Cardiac fibroblast (primary cell): ENCODE results near the gene KRTCAP2.
"Not testable (repeated sequence)": the region's sequence is repeated elsewhere in the genome, so short reads cannot be mapped to it uniquely, and the experiment has no call there.

Experiments
- DNase-seq, 2 donors: peaks; one replicate each; pipeline versions ENCODE4 v3.0.0 to v3.0.0-alpha.2; 2010; ENCODE audit warnings: low read depth in 2 of 2
- H3K4me3 ChIP-seq, 2 donors: replicated peaks in 1 of 2; 1 replicate in 1 of 2; 2 replicates in 1 of 2; pipeline ENCODE4 v1.5.1; 2011; ENCODE audit warnings: low read depth in 2 of 2, low read length in 2 of 2, mild to moderate bottlenecking in 2 of 2, moderate library complexity in 1 of 2
- TF ChIP-seq, protein P1 (sequence below): IDR thresholded peaks from one replicate; pipeline ENCODE4 v1.5.1; 2011; ENCODE audit warnings: low read depth, mild to moderate bottlenecking, low read length, inconsistent platforms

Gene KRTCAP2

DNA sequence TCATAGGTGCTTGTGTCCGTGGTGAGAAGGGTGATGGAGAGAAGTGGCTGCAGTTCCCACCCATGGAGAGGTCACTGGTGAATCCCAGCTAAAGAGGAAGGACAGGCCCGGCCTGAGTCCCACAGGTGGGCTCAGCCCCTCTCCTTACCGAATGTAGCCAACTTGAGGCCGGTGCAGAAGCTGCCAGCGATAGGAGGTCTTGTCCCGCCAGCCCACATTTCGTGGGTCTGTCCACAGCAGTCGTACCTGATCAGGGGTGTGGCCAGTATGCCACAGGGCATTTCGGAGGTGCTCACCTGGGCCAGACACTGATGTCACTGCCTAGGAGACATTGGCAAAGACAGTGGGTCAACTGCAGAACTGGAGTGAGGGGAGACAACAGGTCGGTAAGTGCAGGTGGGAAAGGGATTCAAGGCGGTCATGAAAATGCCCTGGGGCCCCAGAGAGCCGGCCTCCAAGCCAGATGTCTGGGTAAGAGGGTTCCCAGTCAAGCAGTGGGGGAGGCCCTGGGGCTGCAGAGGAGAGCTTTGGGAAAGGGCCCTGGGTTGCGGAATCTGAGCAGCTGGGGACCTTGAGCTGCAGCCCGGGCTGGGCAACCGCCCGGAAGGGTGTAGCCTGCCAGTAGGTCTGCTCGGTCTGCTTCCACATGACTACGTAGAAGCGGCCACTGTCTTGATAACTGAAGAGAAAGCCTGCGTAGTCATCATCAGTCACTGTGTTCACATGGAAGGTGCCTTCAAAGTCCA, 24.0 kb upstream of the KRTCAP2 start:
- TF ChIP-seq, protein P1, sequence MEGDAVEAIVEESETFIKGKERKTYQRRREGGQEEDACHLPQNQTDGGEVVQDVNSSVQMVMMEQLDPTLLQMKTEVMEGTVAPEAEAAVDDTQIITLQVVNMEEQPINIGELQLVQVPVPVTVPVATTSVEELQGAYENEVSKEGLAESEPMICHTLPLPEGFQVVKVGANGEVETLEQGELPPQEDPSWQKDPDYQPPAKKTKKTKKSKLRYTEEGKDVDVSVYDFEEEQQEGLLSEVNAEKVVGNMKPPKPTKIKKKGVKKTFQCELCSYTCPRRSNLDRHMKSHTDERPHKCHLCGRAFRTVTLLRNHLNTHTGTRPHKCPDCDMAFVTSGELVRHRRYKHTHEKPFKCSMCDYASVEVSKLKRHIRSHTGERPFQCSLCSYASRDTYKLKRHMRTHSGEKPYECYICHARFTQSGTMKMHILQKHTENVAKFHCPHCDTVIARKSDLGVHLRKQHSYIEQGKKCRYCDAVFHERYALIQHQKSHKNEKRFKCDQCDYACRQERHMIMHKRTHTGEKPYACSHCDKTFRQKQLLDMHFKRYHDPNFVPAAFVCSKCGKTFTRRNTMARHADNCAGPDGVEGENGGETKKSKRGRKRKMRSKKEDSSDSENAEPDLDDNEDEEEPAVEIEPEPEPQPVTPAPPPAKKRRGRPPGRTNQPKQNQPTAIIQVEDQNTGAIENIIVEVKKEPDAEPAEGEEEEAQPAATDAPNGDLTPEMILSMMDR = no peak
- H3K4me3 ChIP-seq = no peak overlapping the region
- no peak for DNase-seq

GRCh38 chr1:155196103-155196892, 23.2 kb upstream of the KRTCAP2 start:
- peak overlapping the region in 1 of 2 donors; percentile 65 for H3K4me3 ChIP-seq
- TF ChIP-seq, protein P1 = no peak
- DNase-seq = no peak

GRCh38 chr1:155195201-155196102, 22.3 kb upstream of the KRTCAP2 start:
- peak in 1 of 2 donors; percentile 22 for DNase-seq
- peak overlapping the region; percentile 52 to 65 for H3K4me3 ChIP-seq
- TF ChIP-seq, protein P1 = no peak

DNA sequence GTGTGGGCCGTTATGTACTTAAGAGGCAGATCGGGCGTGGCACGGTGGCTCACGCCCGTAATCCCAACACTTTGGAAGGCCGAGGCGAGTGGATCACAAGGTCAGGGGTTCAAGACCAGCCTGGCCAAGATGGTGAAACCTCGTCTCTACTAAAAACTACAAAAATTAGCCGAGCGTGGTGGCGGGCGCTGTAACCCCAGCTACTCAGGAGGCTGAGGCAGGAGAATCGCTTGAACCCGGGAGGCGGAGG, 20.8 kb upstream of the KRTCAP2 start:
- H3K4me3 ChIP-seq = peak overlapping the region; percentile 52 to 65
- DNase-seq = not testable (repeated sequence)

DNA sequence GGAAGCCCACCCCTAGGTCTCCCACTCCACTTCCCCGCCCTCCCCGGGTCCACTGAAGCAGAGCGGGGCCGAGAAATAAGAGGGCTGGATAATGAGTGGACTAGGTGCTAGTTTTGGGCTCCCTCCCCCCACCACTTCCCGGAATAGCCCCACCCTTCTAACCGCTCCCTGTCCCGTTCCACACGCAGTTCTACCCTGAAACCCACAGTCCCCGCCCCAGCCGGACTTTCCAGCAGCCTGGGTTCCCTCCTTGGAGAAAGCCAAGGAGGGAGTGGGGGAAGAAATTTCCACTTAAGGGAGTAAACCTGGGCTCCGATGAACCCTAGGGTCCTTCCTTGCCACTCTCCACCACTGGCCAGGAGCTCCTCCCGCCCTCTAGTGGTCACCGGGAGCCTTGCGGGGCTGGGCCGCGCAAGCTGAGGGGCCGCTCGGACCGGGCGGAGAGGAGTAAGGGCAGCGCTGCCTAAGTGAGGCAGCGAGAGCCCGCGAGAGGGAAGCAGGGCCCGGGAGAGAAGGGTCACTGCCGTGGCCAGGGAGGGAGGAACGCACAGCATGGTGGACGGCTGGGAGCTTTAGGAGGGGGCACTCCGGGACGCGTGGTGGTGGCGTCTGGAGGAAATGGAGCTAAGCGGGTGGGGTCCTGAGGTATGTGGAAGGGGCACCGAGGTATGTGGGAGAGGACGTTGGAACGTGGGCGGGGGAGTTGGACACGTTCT, 20.3 kb upstream of the KRTCAP2 start:
- TF ChIP-seq, protein P1 = peak; percentile 99
- peak overlapping the region; percentile 52 to 65 for H3K4me3 ChIP-seq
- peak; percentile 91 to 95 for DNase-seq

DNA sequence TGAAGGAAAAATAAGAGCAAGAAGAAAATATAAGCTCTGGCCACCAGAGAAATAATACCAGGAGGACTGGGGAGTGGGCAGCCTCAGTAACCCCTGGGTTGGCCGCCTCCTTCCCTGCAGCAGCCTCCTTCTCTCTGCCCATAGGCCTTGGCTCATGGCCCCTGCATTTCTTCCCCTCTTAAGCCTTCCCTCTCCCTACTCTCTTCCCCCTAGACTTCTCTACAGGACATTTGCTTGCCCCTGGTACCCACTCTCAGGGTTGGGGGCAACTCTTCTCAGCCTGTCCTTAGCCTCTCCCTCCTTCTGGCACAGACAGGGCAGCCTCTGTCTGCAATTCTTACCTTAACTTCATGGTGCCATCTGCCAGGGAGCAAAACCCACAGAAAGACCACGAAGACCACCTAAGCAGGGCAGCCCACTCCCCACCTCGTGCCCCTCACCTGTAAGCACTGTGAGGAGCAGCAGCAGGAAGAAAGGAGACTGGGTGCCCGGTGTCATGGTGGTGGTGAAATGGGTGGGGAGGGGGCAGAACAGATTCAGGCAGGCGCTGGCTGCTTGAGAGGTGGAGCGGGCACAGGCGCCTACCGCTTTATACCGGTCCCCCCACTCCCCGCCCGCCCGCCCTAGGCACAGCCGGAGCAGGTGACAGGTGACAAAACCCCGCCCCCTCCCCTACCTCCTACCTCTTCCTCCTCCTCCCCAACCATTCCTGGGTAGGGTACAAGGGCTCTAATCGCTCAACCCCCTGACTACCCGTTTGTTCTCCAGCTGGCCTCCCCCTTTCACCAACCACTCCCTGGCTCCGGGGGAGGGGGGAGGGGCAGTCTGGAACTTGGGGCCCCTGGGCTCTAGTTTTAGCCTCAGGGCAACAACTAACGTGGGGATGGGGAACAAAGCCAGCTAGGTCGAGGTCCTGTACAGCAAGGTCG, 19.5 kb upstream of the KRTCAP2 start:
- no peak for DNase-seq
- H3K4me3 ChIP-seq = peak overlapping the region in 1 of 2 donors; percentile 65
- TF ChIP-seq, protein P1 = no peak
